Fibroblast of lung (primary cell): Measurements from ENCODE around the gene MPRIP. TPM values are rescaled to one million over a fixed set of nuclear protein-coding genes. Genes with fewer than 3 reads are reported as not detected.

ENCODE experiments used
- DNase-seq, 2 donors: peaks; one replicate each; pipeline versions ENCODE4 v3.0.0 to v3.0.0-alpha.2; 2010; ENCODE audit warnings: low read depth in 2 of 2
- H2AFZ ChIP-seq: 2 replicates; pipeline ENCODE4 v1.5.1; 2012; ENCODE audit warnings: low read length, control low read depth, inconsistent platforms
- H3K27ac ChIP-seq: 2 replicates; pipeline ENCODE4 v1.5.1; 2011; ENCODE audit warnings: low read length, control low read depth; ENCODE audit not compliant: insufficient read depth
- H3K27me3 ChIP-seq: 2 replicates; pipeline ENCODE4 v1.5.1; 2011; ENCODE audit warnings: mild to moderate bottlenecking, low read length; ENCODE audit not compliant: control insufficient read depth, insufficient read depth
- H3K36me3 ChIP-seq: 2 replicates; pipeline ENCODE4 v1.5.1; 2011; ENCODE audit warnings: low read length; ENCODE audit not compliant: control insufficient read depth, insufficient read depth
- H3K4me1 ChIP-seq: 2 replicates; pipeline ENCODE4 v1.5.1; 2011; ENCODE audit warnings: low read length; ENCODE audit not compliant: control insufficient read depth, insufficient read depth; ENCODE audit errors: extremely low read depth
- H3K4me2 ChIP-seq: 2 replicates; pipeline ENCODE4 v1.5.1; 2011; ENCODE audit warnings: low read length, control low read depth; ENCODE audit not compliant: insufficient read depth; ENCODE audit errors: extremely low read depth
- H3K4me3 ChIP-seq, 4 experiments: fragments of 200-600 bp in 1 of 4; sonication (generic) in 1 of 4; replicated peaks in 1 of 4; 2 replicates each; pipeline ENCODE4 v1.5.1; 2011 to 2016; ENCODE audit warnings: low read length in 4 of 4, low read depth in 3 of 4, mild to moderate bottlenecking in 3 of 4, control low read depth in 2 of 4, inconsistent platforms in 1 of 4, mixed read lengths in 1 of 4; ENCODE audit not compliant: insufficient read depth in 1 of 4; ENCODE audit errors: control extremely low read depth in 1 of 4
- H3K79me2 ChIP-seq: 2 replicates; pipeline ENCODE4 v1.5.1; 2012; ENCODE audit warnings: mild to moderate bottlenecking, low read length, inconsistent platforms; ENCODE audit not compliant: control insufficient read depth, insufficient read depth
- H3K9ac ChIP-seq: 2 replicates; pipeline ENCODE4 v1.5.1; 2011; ENCODE audit warnings: mild to moderate bottlenecking, low read length, control low read depth; ENCODE audit not compliant: insufficient read depth
- H3K9me3 ChIP-seq: 2 replicates; pipeline ENCODE4 v1.5.1; 2012; ENCODE audit warnings: low read depth, low read length; ENCODE audit not compliant: control insufficient read depth, insufficient read depth
- H4K20me1 ChIP-seq: 2 replicates; pipeline ENCODE4 v1.5.1; 2011; ENCODE audit warnings: low read length; ENCODE audit not compliant: control insufficient read depth, insufficient read depth; ENCODE audit errors: extremely low read depth
- CTCF ChIP-seq, 2 donors: IDR thresholded peaks in 1 of 2; conservative IDR thresholded peaks in 1 of 2; 1 replicate in 1 of 2; 2 replicates in 1 of 2; pipeline ENCODE4 v1.5.1; 2011 to 2012; ENCODE audit warnings: low read length in 2 of 2, control low read depth in 1 of 2, inconsistent platforms in 1 of 2, low read depth in 1 of 2, mild to moderate bottlenecking in 1 of 2
- EZH2 ChIP-seq: IDR thresholded peaks from 2 replicates; pipeline ENCODE4 v1.5.1; 2012; ENCODE audit warnings: low read length, control low read depth, mild to moderate bottlenecking; ENCODE audit errors: missing control alignments
- polyA plus RNA-seq, 2 donors: library from polyadenylated mRNA; depleted of rRNA in 1 of 2; stranded (reverse) in 1 of 2; unstranded in 1 of 2; fragments of >200 nt; gene quantifications; 2 replicates each; pipeline ENCODE4 v1.2.1, GENCODE V29; 2011 to 2012; ENCODE audit warnings: missing spikeins in 1 of 2
- total RNA-seq: library from RNA; depleted of rRNA; stranded (reverse); fragments of >200 nt; gene quantifications from 2 replicates; pipeline ENCODE4 v1.2.1, GENCODE V29; 2014

Gene MPRIP
- total and polyA plus RNA-seq, 2 donors (not counting 1 experiment from before 2014, with no cell fraction given), result 104 to 124 TPM

- H3K9me3 ChIP-seq, result no peaks in the 10 kb centered on the region
- H3K4me1 ChIP-seq, result peaks cover 12% of the 10 kb centered on the region
- no peak overlapping the region for H3K4me2 ChIP-seq
- no peak overlapping the region for H3K27ac ChIP-seq
- H3K36me3 ChIP-seq, result peaks cover 2% of the 10 kb centered on the region
- no peak overlapping the region for H3K9ac ChIP-seq
- H3K27me3 ChIP-seq, result no peaks in the 10 kb centered on the region
- H3K79me2 ChIP-seq, result peaks cover 93% of the 10 kb centered on the region
- no peak overlapping the region for H3K4me3 ChIP-seq
- no peak for TF ChIP-seq EZH2
- no peak for TF ChIP-seq CTCF (conservative IDR thresholded peaks at IDR 0.05 in 1 of 2, IDR thresholded peaks at IDR 0.05 in 1 of 2; ENCODE audit: low read depth in 1 of 2, low read length in 2 of 2)
- H4K20me1 ChIP-seq, result peaks cover 2% of the 10 kb centered on the region
- H2AFZ ChIP-seq, result no peak overlapping the region
- peak in 1 of 2 donors; percentile 77 for DNase-seq
Observed at GRCh38 chr17:17067257-17067656, 25.0 kb downstream of the MPRIP start.

GRCh38 chr17:17069849-17070248, 27.6 kb downstream of the MPRIP start:
- Histone ChIP-seq H4K20me1 (peaks cover 2% of the 10 kb centered on the region), H3K4me1 (peaks cover 20% of the 10 kb centered on the region), H3K27ac (no peak overlapping the region), H3K9ac (no peak overlapping the region), H2AFZ (no peak overlapping the region), H3K4me3 (no peak overlapping the region), H3K79me2 (peaks cover 92% of the 10 kb centered on the region), H3K9me3 (no peaks in the 10 kb centered on the region), H3K4me2 (no peak overlapping the region), H3K27me3 (no peaks in the 10 kb centered on the region), H3K36me3 (peaks cover 4% of the 10 kb centered on the region)
- TF ChIP-seq EZH2, result no peak
- TF ChIP-seq CTCF (conservative IDR thresholded peaks at IDR 0.05 in 1 of 2, IDR thresholded peaks at IDR 0.05 in 1 of 2; ENCODE audit: low read depth in 1 of 2, low read length in 2 of 2), result no peak
- DNase-seq, result no peak

DNA sequence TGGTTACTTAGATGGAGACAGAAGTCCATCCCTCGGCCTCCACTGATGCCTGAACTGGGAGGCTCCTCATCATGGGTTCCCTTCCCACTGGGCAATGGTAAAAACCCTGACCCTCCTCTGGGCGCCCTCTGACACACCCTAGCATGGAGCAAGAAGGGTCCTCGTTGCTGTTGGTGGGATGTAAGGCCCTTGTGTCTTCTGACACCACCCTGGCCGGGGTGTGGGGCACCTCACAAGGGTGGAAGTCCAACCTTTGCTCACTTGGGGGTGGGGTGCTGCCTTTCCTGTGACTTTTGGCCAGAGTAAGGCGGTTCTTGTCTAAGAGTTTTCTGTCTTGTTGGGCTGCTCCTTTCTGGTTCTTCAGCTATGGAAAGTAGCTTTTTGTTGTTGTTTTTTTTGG, 28.7 kb downstream of the MPRIP start:
- peaks cover 88% of the 10 kb centered on the region for H3K79me2 ChIP-seq
- H4K20me1 ChIP-seq, result peaks cover 2% of the 10 kb centered on the region
- peaks cover 30% of the 10 kb centered on the region for H3K4me1 ChIP-seq
- DNase-seq, result no peak
- H3K36me3 ChIP-seq, result peaks cover 4% of the 10 kb centered on the region
- H3K9me3 ChIP-seq, result no peaks in the 10 kb centered on the region
- TF ChIP-seq CTCF (conservative IDR thresholded peaks at IDR 0.05 in 1 of 2, IDR thresholded peaks at IDR 0.05 in 1 of 2; ENCODE audit: low read depth in 1 of 2, low read length in 2 of 2), result no peak
- TF ChIP-seq EZH2, result no peak
- H2AFZ ChIP-seq, result no peak overlapping the region
- H3K27me3 ChIP-seq, result no peaks in the 10 kb centered on the region
- H3K4me3 ChIP-seq, result no peak overlapping the region
- no peak overlapping the region for H3K27ac ChIP-seq
- H3K4me2 ChIP-seq, result no peak overlapping the region
- H3K9ac ChIP-seq, result no peak overlapping the region
